ENCODE measurements around the gene USP7. TPM values are rescaled to one million over a fixed set of nuclear protein-coding genes. Genes with fewer than 3 reads are reported as not detected.
A peak's percentile ranks its signal among the peaks of the same experiment; 100 is the strongest.

The USP7 gene
- total and polyA plus RNA-seq, 4 donors, result 13.7 to 85.6 (median 37.7) TPM

GRCh38 chr16:8848939-8849391, 114.7 kb downstream of the USP7 start:
- Histone ChIP-seq H3K4me3 (ENCODE audit: low read depth in 1 of 3, low read length in 3 of 3) (no peak overlapping the region), H3K27me3 (ENCODE audit: control insufficient read depth in 4 of 4, insufficient read depth in 4 of 4, low read length in 3 of 4) (no peaks in the 10 kb centered on the region), H3K27ac (ENCODE audit: low read depth in 1 of 2, low read length in 2 of 2) (peak overlapping the region in 1 of 2 donors; percentile 91), H3K36me3 (ENCODE audit: control insufficient read depth in 4 of 4, insufficient read depth in 3 of 4, low read depth in 1 of 4, low read length in 3 of 4) (peaks cover 7 to 24% (median 14%) of the 10 kb centered on the region in 4 donors), H3K4me1 (ENCODE audit: control insufficient read depth in 4 of 4, insufficient read depth in 4 of 4, low read length in 3 of 4) (peaks cover 14 to 21% (median 20%) of the 10 kb centered on the region in 4 donors), H3K9me3 (ENCODE audit: control insufficient read depth in 4 of 4, low read length in 3 of 4) (no peaks in the 10 kb centered on the region), H3K9ac (ENCODE audit: low read depth in 1 of 2, low read length in 2 of 2) (no peak overlapping the region)
- TF ChIP-seq HNF4G (IDR thresholded peaks at IDR 0.05) (no peak), EGR1 (IDR thresholded peaks at IDR 0.05; ENCODE audit: low read depth in 2 of 2) (no peak), JUND (IDR thresholded peaks at IDR 0.05) (no peak), GABPA (IDR thresholded peaks at IDR 0.05 in 1 of 2, conservative IDR thresholded peaks at IDR 0.05 in 1 of 2) (no peak), FOXA2 (IDR thresholded peaks at IDR 0.05) (no peak), ATF3 (IDR thresholded peaks at IDR 0.05) (no peak), CTCF (IDR thresholded peaks at IDR 0.05; ENCODE audit: low read depth, low read length, missing input control) (no peak), TAF1 (conservative IDR thresholded peaks at IDR 0.05) (no peak), RAD21 (IDR thresholded peaks at IDR 0.05) (no peak)
- DNase-seq (ENCODE audit: low spot score), result no peak
- WGBS, result 90% methylated on average over 8 of the region's 8 CpGs

GRCh38 chr16:8848231-8848938, 115.3 kb downstream of the USP7 start:
- H3K9ac ChIP-seq (ENCODE audit: low read depth in 1 of 2, low read length in 2 of 2), result no peak overlapping the region
- no peaks in the 10 kb centered on the region for H3K27me3 ChIP-seq (ENCODE audit: control insufficient read depth in 4 of 4, insufficient read depth in 4 of 4, low read length in 3 of 4)
- TF ChIP-seq FOXA1 (IDR thresholded peaks at IDR 0.05) (no peak), FOXA2 (IDR thresholded peaks at IDR 0.05) (no peak), REST (IDR thresholded peaks at IDR 0.05) (no peak), GABPA (IDR thresholded peaks at IDR 0.05 in 1 of 2, conservative IDR thresholded peaks at IDR 0.05 in 1 of 2) (no peak), RAD21 (IDR thresholded peaks at IDR 0.05) (no peak), YY1 (IDR thresholded peaks at IDR 0.05) (no peak), ZBTB33 (IDR thresholded peaks at IDR 0.05) (no peak), HNF4G (IDR thresholded peaks at IDR 0.05) (no peak)
- H3K9me3 ChIP-seq (ENCODE audit: control insufficient read depth in 4 of 4, low read length in 3 of 4), result no peaks in the 10 kb centered on the region
- peaks cover 7 to 24% (median 11%) of the 10 kb centered on the region in 4 donors for H3K36me3 ChIP-seq (ENCODE audit: control insufficient read depth in 4 of 4, insufficient read depth in 3 of 4, low read depth in 1 of 4, low read length in 3 of 4)
- peaks cover 14 to 21% (median 20%) of the 10 kb centered on the region in 4 donors for H3K4me1 ChIP-seq (ENCODE audit: control insufficient read depth in 4 of 4, insufficient read depth in 4 of 4, low read length in 3 of 4)
- no peak overlapping the region for H3K4me3 ChIP-seq (ENCODE audit: low read depth in 1 of 3, low read length in 3 of 3)
- WGBS, result 93% methylated on average over 26 of the region's 26 CpGs
- no peak for DNase-seq (ENCODE audit: low spot score)
- H3K27ac ChIP-seq (ENCODE audit: low read depth in 1 of 2, low read length in 2 of 2), result peak overlapping the region in 1 of 2 donors; percentile 91
